HG02973 (cell line): ENCODE data around the gene DARS2.
A peak's percentile ranks its signal among the peaks of the same experiment; 100 is the strongest.
"Not testable (repeated sequence)": the region's sequence is repeated elsewhere in the genome, so short reads cannot be mapped to it uniquely, and the experiment has no call there.

Source experiments
- ATAC-seq: cut with Tn5 transposase; IDR thresholded peaks from one replicate; pipeline ENCODE4 v1.9.1; 2021; ENCODE audit warnings: moderate library complexity; ENCODE audit not compliant: unreplicated experiment

The DARS2 gene, protein sequence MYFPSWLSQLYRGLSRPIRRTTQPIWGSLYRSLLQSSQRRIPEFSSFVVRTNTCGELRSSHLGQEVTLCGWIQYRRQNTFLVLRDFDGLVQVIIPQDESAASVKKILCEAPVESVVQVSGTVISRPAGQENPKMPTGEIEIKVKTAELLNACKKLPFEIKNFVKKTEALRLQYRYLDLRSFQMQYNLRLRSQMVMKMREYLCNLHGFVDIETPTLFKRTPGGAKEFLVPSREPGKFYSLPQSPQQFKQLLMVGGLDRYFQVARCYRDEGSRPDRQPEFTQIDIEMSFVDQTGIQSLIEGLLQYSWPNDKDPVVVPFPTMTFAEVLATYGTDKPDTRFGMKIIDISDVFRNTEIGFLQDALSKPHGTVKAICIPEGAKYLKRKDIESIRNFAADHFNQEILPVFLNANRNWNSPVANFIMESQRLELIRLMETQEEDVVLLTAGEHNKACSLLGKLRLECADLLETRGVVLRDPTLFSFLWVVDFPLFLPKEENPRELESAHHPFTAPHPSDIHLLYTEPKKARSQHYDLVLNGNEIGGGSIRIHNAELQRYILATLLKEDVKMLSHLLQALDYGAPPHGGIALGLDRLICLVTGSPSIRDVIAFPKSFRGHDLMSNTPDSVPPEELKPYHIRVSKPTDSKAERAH

DNA sequence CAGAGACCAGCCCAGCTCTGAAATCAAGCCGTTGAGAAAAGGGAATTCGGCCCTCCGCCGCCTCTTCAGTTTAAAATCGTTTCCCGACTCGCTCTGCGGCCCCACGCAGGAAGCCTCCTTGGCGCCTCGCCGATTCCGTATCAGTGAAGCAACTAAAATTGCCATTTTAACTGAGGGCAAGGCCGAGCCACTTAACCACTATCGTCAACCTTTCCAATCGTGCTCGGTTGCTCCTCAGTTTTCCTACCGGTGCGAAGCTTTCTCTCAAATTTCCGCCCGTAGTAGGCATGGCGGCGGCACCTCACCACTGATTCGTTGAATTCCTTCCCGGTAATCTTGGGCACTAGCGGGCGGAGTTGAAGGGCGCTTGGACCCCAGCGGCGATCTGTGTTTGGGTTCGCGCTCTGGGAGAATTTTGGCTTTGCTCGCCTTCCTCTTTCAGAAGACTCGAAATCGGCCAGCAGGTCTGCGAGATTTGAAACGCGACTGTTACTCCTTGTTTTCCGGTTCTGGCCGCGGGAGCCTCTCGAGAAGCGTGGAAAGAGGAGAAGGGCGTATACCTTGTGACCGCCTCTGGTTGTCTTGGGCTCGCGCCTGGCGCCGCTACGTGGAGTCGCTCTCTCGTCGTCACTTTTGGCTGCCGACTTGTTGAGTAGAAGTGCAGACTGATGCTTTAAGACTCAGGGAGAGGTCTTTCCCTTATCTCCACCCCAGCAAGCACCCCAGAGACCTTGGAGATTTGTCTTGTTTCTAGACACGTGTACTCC lies at the start of gene DARS2, which contains the start of gene CENPL:
TSS of gene DARS2 (plus strand) at position 359 of the 767 bp plus-strand sequence. CDS start 557 bp downstream, outside the sequence.
TSS of gene CENPL (minus strand) at position 569 of the 767 bp plus-strand sequence. CDS start 13,584 bp downstream, outside the sequence.
- peak; percentile 78 for ATAC-seq

DNA sequence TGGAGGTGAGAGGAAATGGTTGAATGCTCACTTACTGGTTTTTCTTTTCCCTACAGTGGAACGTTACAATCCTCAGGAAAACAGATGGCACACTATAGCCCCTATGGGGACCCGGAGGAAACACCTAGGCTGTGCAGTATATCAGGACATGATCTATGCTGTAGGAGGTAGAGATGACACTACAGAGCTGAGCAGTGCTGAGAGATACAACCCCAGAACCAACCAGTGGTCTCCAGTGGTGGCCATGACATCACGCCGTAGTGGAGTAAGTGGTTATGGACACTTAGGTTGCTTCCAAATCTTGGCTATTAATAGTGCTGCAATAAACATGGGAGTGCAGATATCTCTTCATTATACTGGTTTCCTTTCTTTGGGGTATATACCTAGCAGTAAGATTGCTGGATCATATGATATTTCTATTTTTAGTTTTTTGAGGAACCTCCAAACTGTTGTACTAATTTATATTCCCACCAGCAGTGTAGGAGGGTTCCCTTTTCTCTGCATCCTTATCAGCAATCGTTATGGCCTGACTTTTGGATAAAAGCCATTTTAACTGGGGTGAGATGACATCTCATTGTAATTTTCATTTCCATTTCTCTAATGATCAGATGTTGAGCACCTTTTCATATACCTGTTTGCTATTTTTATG lies 48.8 kb upstream of the DARS2 start:
- no peak for ATAC-seq

DNA sequence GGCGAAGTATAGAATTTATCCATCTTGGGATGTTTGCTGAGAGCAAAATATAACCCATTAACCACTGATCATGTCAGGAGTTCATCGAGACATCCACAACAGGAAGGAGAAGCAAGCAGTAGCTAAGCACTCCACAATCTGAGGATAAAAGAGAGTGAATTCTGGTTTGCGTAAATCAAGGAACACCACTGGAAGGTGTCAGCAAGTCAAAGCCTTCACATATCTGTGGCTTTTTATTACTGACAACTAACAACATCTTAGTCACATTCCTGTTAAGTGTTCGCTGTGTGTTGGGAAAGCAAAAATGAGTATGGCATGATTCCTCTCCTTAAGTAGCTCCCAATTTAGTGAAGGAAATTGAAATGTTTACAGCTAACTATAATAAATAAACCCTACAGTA lies 44.5 kb upstream of the DARS2 start:
- no peak for ATAC-seq

DNA sequence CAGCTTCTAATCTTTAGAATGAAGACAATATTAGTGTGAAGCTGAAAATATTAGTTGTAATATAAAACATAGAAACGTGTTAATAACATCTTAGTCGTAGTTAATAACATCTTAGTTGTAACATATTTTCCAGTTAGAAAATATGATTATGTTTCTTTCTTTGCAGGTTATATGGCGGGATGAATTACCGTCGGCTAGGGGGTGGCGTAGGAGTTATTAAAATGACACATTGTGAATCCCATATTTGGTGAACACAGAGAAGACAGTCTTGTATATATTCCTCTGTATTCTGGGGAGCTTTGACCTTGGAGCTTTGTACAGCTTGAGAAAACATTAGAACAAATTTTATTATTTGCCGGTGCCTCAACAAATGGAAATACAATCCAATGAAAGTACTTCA lies 39.5 kb upstream of the DARS2 start:
- no peak for ATAC-seq

DNA sequence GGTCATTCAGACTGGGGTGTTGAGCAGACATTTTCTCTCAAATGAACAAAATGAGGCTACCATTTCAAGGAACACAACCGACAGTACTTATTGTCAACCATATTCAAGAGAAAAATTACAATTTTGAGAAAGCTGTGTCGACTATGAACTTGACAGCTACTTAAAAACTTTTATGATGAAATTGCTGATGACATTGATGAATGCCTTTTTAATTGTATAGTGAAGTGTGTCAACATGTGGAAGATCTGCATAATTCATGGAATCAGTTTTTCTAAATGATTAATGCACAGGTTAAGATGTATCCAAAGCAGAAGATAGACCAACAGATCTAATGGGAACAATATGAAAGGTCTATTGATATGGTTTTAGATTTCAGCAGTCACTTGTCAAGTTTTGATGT lies 34.6 kb upstream of the DARS2 start:
- no peak for ATAC-seq

DNA sequence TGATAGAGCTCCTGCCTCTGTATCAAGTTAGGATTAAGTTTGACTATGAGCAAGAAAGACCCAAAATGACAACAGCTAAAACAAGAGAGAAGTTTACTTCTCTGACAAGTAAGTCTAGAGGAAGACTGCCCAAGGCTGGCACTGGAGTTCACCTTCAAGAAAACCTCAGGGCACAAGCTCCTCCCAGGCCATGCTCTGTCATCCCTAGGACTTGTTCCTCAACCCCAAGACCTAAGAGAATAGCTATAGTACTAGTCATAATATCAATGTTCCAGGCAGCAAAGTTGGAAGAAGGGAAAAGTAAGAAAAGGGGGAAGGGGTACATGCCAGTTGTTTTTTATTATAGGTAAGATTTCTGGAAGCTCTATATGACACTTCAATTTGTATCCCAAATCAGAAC lies 26.4 kb upstream of the DARS2 start:
- no peak for ATAC-seq

DNA sequence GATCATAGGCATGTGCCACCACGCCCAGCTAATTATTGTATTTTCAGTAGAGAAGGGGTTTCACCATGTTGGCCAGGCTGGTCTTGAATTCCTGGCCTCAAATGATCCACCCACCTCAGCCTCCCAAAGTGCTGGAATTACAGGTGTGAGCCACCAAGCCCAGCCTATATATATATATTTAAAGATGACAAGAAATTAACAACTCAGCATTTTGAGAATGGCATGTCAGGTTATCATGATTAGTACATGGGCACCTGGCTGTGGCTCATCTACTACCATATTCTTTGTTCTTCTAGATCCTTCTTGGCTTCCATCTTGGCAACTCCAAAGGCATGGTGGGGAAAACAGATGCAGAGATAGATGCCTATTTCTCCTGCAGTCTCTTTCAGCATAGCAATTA lies 24.5 kb upstream of the DARS2 start:
- ATAC-seq, result not testable (repeated sequence)

DNA sequence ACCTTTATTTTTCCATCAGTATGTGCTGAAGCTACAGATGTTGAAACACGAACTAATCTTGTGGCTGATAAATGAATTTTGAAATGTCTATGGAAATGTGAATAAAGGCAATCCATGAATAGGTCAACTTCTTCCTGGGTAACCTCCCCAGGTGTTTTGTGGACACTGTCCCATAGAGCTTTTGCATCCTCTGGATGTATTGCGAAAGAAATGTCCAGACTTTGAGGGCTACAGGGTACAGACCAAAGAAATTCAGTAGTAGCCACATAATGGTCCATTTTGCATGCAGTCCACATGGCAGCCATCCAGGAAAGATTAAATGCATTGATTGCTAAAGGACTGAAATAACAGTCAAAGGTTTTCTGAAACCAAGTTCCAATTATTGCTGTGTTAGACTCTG lies 21.5 kb upstream of the DARS2 start:
- ATAC-seq, result no peak

DNA sequence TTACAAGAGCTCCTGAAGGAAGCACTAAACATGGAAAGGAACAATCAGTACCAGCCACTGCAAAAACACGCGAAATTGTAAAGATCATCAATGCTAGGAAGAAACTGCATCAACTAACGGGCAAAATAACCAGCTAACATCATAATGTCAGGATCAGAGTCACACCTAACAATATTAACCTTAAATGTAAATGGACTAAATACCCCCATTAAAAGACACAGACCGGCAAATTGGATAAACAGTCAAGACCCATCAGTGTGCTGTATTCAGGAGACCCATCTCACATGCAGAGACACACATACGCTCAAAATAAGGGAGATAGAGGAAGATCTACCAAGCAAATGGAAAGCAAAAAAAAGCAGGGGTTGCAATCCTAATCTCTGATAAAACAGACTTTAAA lies 10.8 kb upstream of the DARS2 start:
- ATAC-seq, result not testable (repeated sequence)

DNA sequence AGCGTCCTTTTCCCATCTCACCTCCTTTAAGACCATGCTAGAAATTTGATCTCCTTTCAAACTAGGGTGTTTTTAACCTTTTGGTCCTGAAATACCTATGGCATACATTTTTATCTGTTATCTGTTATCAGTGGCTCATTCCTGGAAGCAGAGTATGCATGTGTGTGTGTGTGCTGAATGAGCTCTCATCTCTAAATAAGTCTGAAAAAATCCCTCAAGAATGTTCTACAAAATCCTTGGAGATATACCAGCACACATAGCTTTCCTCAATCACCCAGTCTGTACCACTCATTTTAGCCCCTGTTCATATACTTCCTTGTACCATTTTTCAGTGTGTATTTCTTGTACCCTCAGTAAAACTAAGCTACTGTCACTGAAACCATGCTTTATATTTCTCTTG lies 6.0 kb upstream of the DARS2 start:
- no peak for ATAC-seq

DNA sequence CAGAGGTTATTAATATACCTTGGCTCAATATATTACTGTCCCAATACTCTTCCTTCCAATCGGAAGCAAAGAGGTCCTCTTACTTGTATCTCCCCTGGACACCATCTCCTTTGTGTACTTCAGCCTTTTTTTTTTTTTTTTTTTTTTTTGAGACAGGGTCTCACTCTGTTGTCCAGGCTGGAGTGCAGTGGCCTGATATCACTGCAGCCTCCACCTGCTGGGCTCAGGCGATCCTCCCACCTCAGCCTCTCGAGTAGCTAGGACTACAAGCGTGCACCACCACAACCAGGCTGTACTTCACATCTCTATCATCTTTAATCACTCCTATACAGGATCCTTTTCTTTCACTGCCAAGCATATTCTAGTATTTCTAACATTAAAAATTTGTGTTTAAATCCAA lies 2.8 kb upstream of the DARS2 start:
- ATAC-seq, result no peak

DNA sequence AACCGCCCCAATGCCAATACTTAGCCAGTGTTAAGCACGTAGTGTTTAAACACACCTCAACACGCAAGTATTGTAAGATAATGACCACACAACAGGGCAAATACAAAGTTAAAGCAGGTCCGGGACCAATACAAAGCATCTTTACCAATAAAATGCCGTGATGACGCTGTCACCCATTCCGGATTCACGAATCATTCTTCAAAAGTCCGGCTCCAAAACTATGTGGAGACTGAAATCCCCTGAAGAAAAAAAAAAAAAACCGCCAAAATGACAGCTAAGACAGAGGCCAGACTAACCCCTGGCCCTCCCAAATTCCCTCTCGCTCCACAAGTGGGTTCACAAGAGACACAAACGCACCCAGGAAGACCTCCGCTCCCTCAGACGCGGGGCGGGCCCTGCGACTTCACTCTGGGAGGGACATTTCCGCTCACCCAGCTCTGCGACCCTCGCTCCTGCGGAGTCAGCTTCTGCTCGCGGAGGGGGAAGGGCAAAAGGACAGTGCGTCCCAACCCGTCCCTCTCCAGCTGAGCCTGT lies 625 bp upstream of the DARS2 start:
- peak; percentile 40 for ATAC-seq

DNA sequence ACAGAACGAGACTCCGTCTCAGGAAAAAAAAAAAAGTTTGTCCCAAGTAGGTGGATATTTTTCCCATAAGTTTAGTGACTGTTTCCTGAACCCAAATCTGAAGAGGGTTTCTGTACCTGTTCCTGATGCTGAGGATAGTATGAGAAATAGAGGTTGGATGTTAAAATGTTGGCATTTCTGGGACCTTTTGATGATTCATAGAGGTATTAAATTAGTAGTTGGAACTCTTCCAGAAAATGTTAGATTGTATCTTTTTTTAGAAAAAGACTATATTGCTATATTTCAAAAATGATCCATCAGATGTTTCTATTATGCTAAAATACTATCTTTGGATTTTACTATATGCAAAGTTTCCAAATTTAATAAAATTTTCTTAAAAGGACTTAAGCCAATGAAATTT lies 3.1 kb downstream of the DARS2 start:
- ATAC-seq, result no peak

DNA sequence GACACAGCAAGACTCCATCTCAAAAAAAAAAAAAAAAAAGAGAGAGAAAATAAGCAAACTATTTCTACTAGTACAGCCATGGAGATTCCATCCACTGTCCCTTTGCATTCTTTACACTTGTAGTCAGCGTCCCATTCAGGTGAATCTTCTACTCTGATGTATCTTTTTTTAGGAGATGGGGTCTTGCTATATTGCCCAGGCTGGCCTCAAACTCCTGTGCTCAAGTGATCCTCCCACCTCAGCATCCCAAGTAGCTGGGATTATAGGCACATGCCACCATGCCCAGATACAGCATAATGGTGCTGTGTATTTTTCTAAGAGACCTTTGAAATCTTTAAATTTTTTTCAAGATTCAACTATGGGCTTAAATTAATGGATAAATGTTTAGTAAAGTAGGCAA lies 8.3 kb downstream of the DARS2 start:
- no peak for ATAC-seq

DNA sequence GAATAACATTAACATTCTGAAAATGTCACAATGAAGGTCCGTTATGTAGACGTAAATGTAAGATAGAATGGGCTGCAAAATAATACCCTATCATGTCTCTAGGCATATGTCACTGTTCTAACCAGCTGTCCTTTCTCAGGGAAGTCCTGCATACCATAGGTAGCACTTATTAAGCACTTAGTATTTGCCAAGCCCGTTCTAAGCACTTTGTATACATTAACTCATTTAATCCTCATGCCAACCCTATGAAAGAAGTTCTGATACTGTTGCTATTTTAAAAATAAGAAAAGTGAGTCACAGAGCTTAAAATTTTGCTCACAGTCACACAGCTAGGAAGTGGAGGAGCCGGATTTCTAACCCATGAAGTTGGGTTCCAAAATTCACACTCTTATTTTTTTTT lies 27.6 kb downstream of the DARS2 start:
- no peak for ATAC-seq

DNA sequence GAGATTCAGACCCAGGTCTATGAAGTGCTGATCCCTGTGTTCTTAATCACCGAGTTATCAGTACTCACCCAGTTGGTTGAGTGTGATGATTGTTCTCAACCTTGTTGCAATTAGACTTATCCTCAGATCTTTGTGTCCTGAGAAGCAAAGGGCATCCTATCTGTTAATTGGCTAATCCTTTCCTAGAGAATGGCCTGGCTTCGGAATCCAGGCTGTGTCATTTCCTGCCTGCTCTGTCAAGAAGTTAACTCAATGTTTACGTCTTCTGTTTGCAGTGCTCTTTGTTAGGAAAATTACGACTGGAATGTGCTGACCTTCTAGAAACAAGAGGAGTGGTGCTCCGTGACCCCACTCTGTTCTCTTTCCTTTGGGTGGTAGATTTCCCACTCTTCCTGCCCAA lies 28.6 kb downstream of the DARS2 start:
- no peak for ATAC-seq

DNA sequence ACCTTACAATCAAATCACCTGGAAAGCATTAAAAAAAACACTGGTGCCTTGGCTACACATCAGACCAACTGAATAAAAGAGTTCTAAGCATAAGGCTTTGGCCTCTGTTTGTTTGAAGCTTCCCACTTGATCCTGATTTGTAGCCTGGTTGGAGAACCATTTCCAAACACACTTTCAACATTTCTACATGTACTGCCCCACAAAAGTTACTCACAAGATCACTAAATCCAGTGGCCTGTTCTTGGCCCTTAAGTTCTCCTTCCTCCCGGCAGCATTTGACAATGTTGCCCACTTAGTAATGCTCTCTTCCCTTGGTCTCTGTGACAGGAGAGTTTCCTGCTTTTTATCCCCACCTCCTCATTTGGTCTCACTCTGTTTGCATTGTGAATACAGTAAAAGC lies 31.5 kb downstream of the DARS2 start:
- no peak for ATAC-seq

DNA sequence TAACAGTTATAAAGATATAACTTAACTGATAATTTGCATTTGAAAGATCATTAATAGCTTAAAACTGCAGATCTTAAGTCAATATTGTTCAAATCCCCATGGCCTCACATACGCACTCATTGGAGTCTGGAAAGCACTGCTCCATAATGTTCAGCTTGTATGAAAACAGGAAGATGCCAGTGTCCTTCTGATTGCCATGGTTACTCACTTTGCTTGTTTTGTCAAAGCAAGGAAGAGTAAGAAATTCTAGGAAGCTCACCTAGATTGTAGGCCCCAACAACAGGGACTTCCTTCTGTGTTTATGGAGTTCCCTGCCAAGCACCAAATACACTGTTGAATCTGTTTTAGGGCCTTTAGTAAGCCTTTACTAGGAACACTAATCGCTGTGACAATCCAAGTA lies 32.4 kb downstream of the DARS2 start:
- no peak for ATAC-seq

DNA sequence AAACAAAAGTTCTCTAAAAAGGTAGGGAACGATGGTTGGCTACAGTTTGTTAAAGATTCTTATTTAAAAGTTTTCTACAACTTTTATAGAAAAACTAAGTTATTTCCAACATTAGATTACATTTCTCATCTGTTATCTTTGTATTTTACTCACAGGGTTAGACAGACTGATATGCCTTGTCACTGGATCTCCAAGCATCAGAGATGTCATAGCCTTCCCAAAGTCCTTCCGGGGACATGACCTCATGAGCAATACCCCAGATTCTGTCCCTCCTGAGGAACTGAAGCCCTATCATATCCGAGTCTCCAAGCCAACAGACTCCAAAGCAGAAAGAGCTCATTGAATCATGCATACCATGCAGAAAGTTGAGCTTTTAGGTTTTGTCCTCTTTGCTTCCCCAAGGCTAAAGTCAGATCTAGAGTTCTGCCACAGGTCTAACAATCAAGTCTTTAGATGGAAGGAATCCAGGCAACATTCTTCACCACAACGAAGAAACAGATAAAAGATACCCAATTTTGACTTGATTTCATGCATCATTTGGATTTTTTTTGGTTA lies 33.0 kb downstream of the DARS2 start:
- ATAC-seq, result no peak

DNA sequence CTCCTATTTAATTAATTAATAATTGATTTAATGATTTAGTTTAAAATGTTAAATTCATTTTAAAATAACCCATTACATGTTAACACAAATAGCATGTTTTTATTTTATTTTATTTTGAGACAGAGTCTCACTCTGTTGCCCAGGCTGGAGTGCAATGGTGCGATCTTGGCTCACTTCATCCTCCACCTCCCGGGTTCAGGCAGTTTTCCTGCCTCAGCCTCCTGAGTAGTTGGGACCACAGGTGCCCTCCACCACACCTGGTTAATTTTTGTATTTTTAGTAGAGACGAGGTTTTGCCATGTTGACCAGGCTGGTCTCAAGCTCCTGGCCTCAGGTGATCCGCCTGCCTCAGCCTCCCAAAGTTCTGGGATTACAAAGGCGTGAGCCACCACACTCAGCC lies 35.1 kb downstream of the DARS2 start:
- ATAC-seq, result not testable (repeated sequence)

DNA sequence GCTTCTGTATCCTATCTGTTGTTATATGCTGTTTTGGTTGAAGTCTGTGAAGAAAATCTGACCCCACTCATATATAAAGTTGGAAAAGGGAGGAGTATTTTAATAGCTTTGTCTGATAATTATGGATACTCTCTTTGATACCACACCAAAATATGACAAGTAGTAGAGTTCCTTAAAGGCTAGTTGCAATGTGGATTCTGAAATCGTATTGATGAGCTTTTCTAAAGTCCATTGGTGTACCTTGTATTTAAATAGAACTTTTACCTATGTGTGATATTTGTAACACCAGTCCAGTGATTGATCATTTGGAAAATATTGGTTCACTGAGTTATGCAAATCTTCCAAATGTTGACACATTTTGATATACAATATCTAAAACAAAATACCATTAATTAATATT lies 35.6 kb downstream of the DARS2 start:
- no peak for ATAC-seq
